Spleen (tissue), 7 donors: ENCODE data around the gene LRRC8E.

Experiments
- CTCF ChIP-seq, 11 experiments: fragments of 200-600 bp in 7 of 11; fragments of 450-650 bp in 4 of 11; sonication (generic) in 4 of 11; IDR thresholded peaks in 8 of 11; conservative IDR thresholded peaks in 3 of 11; 1 replicate in 7 of 11; 2 replicates in 4 of 11; pipeline versions ENCODE4 v1.4.0 to v1.8.0; 2016 to 2021; ENCODE audit warnings: antibody characterized with exemption in 11 of 11, inconsistent platforms in 4 of 11, mild to moderate bottlenecking in 1 of 11
- POLR2A ChIP-seq, 3 donors: fragments of 450-650 bp; IDR thresholded peaks; one replicate each; pipeline ENCODE4 v1.5.1; 2017; ENCODE audit warnings: antibody characterized with exemption in 3 of 3, mild to moderate bottlenecking in 1 of 3
- donor health status: DM: no; HTN: no; CAD: no; lungs with moderate emphysema.
- donor health status: DM: no; HTN: no; CAD: no.
- donor health status: DM: no; HTN: no; CAD: no.

- TF ChIP-seq CTCF (IDR thresholded peaks at IDR 0.05 in 8 of 11, conservative IDR thresholded peaks at IDR 0.05 in 3 of 11) (no peak), POLR2A (IDR thresholded peaks at IDR 0.05) (no peak)
Measured at GRCh38 chr19:7843521-7843920, 44.8 kb upstream of the LRRC8E start.
